Fibroblast of pulmonary artery (primary cell): ENCODE measurements around the gene MTIF3.

Experiments
- DNase-seq: peaks from one replicate; pipeline ENCODE4 v3.0.0-alpha.2; 2010; ENCODE audit warnings: low read depth
- H3K4me3 ChIP-seq: replicated peaks from 2 replicates; pipeline ENCODE4 v1.5.1; 2011; ENCODE audit warnings: low read depth, mild to moderate bottlenecking, control low read depth, low read length, moderate library complexity
- CTCF ChIP-seq: IDR thresholded peaks from 2 replicates; pipeline ENCODE4 v1.5.1; 2011; ENCODE audit warnings: mild to moderate bottlenecking, control low read depth, low read length, inconsistent platforms; ENCODE audit errors: missing control alignments

The MTIF3 gene

GRCh38 chr13:27489456-27489855 lies 39.1 kb upstream of the MTIF3 start:
- no peak overlapping the region for H3K4me3 ChIP-seq
- no peak for TF ChIP-seq CTCF
- DNase-seq, result no peak

- no peak for DNase-seq
Observed at GRCh38 chr13:27487776-27488175, 37.4 kb upstream of the MTIF3 start.

DNA sequence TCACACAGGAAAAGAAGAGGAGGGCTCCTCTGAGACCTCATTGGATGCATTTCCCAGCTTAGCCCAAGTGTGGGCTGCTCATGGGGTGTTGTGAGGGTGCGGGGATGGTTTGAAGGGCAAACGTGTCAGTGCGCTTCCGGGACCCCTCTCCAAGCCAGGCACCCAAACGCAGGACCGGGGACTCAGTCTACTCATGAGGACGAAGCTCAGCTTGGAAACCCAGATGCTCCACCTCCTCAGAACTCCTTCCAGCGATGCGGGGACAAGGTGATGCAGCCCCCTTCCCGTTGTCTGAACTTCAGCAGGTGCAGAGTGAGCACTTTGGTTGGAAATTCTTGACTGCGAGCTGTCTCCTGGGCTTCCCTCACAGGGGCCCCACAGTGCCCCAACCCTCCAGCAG lies 33.1 kb upstream of the MTIF3 start:
- no peak for DNase-seq
- TF ChIP-seq CTCF, result no peak
- H3K4me3 ChIP-seq, result no peak overlapping the region

More at GRCh38 chr13:27487776-27488175, 37.4 kb upstream of the MTIF3 start:
- no peak for TF ChIP-seq CTCF
- no peak overlapping the region for H3K4me3 ChIP-seq

- DNase-seq, result no peak
- H3K4me3 ChIP-seq, result no peak overlapping the region
- TF ChIP-seq CTCF, result no peak
Observed at GRCh38 chr13:27482983-27483382, 32.6 kb upstream of the MTIF3 start.

DNA sequence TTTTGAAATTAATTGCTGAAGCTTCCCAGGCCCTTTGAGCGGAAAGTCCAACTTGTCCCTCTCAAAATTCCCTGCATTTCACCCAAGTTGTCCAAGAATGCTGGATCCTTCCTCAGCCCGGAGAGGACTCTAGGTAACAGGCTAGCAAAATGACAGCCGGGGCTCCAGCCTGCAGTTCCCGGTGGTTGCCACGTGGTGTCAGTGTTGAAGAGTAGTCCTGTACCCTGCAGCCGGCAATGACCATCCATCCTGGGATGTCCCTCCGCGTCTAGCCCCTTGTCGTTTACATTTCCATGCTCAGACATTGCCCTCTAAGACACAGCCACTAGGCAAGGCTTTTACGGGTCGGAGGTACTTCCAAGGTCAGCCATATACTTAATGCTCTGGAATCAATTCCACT lies 31.4 kb upstream of the MTIF3 start:
- H3K4me3 ChIP-seq, result no peak overlapping the region
- TF ChIP-seq CTCF, result peak; percentile 82
- DNase-seq, result peak; percentile 51

DNA sequence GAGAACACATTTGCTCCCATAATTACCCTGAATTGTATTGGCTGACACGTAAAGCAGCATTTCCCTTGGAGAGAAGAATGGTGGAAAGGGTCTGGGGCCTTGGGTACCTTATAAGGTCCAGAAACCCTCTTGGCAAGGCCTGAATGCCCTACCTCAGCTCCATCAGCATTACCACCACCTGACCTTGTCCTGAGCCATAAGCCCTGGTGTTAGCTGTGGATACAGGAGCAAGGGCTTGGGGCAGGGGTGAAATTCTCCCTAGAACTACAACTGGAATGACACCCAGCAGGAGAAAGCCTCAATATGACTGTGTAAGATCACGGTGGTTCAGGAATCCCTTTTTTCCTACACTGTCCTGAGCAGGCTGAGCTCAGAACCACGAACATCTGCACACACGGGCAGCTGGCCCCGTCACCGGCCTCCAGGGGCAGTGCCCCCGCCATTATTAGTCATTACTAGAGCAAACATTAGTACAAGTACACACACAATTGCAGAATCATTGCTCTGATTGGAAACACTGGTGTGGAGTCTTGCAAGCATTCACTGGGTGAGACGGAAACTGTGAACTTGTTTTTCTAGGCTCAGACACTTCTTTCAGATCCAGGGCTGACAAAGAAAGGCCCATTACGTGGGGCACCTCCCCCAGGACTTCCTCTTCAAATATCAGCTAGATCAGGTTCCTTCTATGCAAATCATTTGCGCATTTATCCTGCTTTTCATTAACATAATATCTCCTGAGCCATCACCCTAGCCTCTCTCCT lies 26.8 kb upstream of the MTIF3 start:
- H3K4me3 ChIP-seq, result no peak overlapping the region
- no peak for TF ChIP-seq CTCF
- peak; percentile 7 for DNase-seq

GRCh38 chr13:27474751-27475268 lies 24.4 kb upstream of the MTIF3 start:
- DNase-seq, result no peak

More at GRCh38 chr13:27474751-27475268, 24.4 kb upstream of the MTIF3 start:
- TF ChIP-seq CTCF, result no peak
- no peak overlapping the region for H3K4me3 ChIP-seq
